ENCODE measurements around the gene YPEL1. TPM values are rescaled to one million over a fixed set of nuclear protein-coding genes. Genes with fewer than 3 reads are reported as not detected.
A peak's percentile ranks its signal among the peaks of the same experiment; 100 is the strongest.

Gene YPEL1
- total and polyA plus RNA-seq, 4 donors: 12.9 to 20.6 (median 17.1) TPM

GRCh38 chr22:21657020-21657359, 78.6 kb downstream of the YPEL1 start:
- WGBS (ENCODE audit: insufficient coverage): 17% methylated on average over 17 of the region's 17 CpGs
- no peak for DNase-seq (ENCODE audit: low read depth in 4 of 6, low spot score in 6 of 6)
- H3K27ac ChIP-seq (ENCODE audit: low read depth, low read length): no peak overlapping the region

GRCh38 chr22:21652547-21653545, 82.7 kb downstream of the YPEL1 start:
- no peak for DNase-seq (ENCODE audit: low read depth in 4 of 6, low spot score in 6 of 6)
- Histone ChIP-seq H3K4me1 (ENCODE audit: control insufficient read depth, insufficient read depth, low read length) (peaks cover 28% of the 10 kb centered on the region), H3K27ac (ENCODE audit: low read depth, low read length) (peak overlapping the region; percentile 40), H3K9me3 (ENCODE audit: control insufficient read depth, insufficient read depth, low read length) (no peaks in the 10 kb centered on the region), H3K27me3 (ENCODE audit: control insufficient read depth, insufficient read depth, low read length) (peaks cover 2% of the 10 kb centered on the region), H3K4me3 (ENCODE audit: low read depth, low read length) (peak overlapping the region; percentile 79), H3K36me3 (ENCODE audit: control insufficient read depth, insufficient read depth, low read length) (peaks cover 25% of the 10 kb centered on the region)
- WGBS (ENCODE audit: insufficient coverage): 3% methylated on average over 35 of the region's 40 CpGs

More at GRCh38 chr22:21657020-21657359, 78.6 kb downstream of the YPEL1 start:
- H3K9me3 ChIP-seq (ENCODE audit: control insufficient read depth, insufficient read depth, low read length): no peaks in the 10 kb centered on the region
- H3K4me1 ChIP-seq (ENCODE audit: control insufficient read depth, insufficient read depth, low read length): peaks cover 23% of the 10 kb centered on the region
- H3K27me3 ChIP-seq (ENCODE audit: control insufficient read depth, insufficient read depth, low read length): peaks cover 5% of the 10 kb centered on the region
- no peak overlapping the region for H3K4me3 ChIP-seq (ENCODE audit: low read depth, low read length)
- peaks cover 14% of the 10 kb centered on the region for H3K36me3 ChIP-seq (ENCODE audit: control insufficient read depth, insufficient read depth, low read length)

- H3K27ac ChIP-seq (ENCODE audit: low read depth, low read length): peak overlapping the region; percentile 40
- H3K4me1 ChIP-seq (ENCODE audit: control insufficient read depth, insufficient read depth, low read length): peaks cover 25% of the 10 kb centered on the region
- H3K9me3 ChIP-seq (ENCODE audit: control insufficient read depth, insufficient read depth, low read length): no peaks in the 10 kb centered on the region
- no peaks in the 10 kb centered on the region for H3K27me3 ChIP-seq (ENCODE audit: control insufficient read depth, insufficient read depth, low read length)
- peak; percentile 75 to 97 (median 86) for DNase-seq (ENCODE audit: low read depth in 4 of 6, low spot score in 6 of 6)
- WGBS (ENCODE audit: insufficient coverage): under 1% methylated on average over 44 of the region's 44 CpGs
- H3K36me3 ChIP-seq (ENCODE audit: control insufficient read depth, insufficient read depth, low read length): peaks cover 25% of the 10 kb centered on the region
- H3K4me3 ChIP-seq (ENCODE audit: low read depth, low read length): peak overlapping the region; percentile 79
Measured at GRCh38 chr22:21652010-21652546, 83.5 kb downstream of the YPEL1 start.

- no peaks in the 10 kb centered on the region for H3K9me3 ChIP-seq (ENCODE audit: control insufficient read depth, insufficient read depth, low read length)
- no peaks in the 10 kb centered on the region for H3K27me3 ChIP-seq (ENCODE audit: control insufficient read depth, insufficient read depth, low read length)
- H3K4me1 ChIP-seq (ENCODE audit: control insufficient read depth, insufficient read depth, low read length): peaks cover 25% of the 10 kb centered on the region
- WGBS (ENCODE audit: insufficient coverage): 0% methylated on average over 20 of the region's 29 CpGs
- H3K36me3 ChIP-seq (ENCODE audit: control insufficient read depth, insufficient read depth, low read length): peaks cover 25% of the 10 kb centered on the region
- DNase-seq (ENCODE audit: low read depth in 4 of 6, low spot score in 6 of 6): no peak
- no peak overlapping the region for H3K27ac ChIP-seq (ENCODE audit: low read depth, low read length)
- H3K4me3 ChIP-seq (ENCODE audit: low read depth, low read length): peak overlapping the region; percentile 79
Measured at GRCh38 chr22:21651521-21652009, 84.0 kb downstream of the YPEL1 start.

GRCh38 chr22:21650823-21651520, 84.6 kb downstream of the YPEL1 start:
- peak in 1 of 6 donors; percentile 86 for DNase-seq (ENCODE audit: low read depth in 4 of 6, low spot score in 6 of 6)
- Histone ChIP-seq H3K36me3 (ENCODE audit: control insufficient read depth, insufficient read depth, low read length) (peaks cover 28% of the 10 kb centered on the region), H3K4me1 (ENCODE audit: control insufficient read depth, insufficient read depth, low read length) (peaks cover 25% of the 10 kb centered on the region), H3K4me3 (ENCODE audit: low read depth, low read length) (peak overlapping the region; percentile 79), H3K27ac (ENCODE audit: low read depth, low read length) (no peak overlapping the region), H3K9me3 (ENCODE audit: control insufficient read depth, insufficient read depth, low read length) (no peaks in the 10 kb centered on the region), H3K27me3 (ENCODE audit: control insufficient read depth, insufficient read depth, low read length) (no peaks in the 10 kb centered on the region)
- WGBS (ENCODE audit: insufficient coverage): 0% methylated on average over 5 of the region's 6 CpGs

GRCh38 chr22:21650280-21650679, 85.3 kb downstream of the YPEL1 start:
- H3K9me3 ChIP-seq (ENCODE audit: control insufficient read depth, insufficient read depth, low read length): no peaks in the 10 kb centered on the region
- peaks cover 30% of the 10 kb centered on the region for H3K36me3 ChIP-seq (ENCODE audit: control insufficient read depth, insufficient read depth, low read length)
- peaks cover 25% of the 10 kb centered on the region for H3K4me1 ChIP-seq (ENCODE audit: control insufficient read depth, insufficient read depth, low read length)
- H3K4me3 ChIP-seq (ENCODE audit: low read depth, low read length): no peak overlapping the region
- no peak overlapping the region for H3K27ac ChIP-seq (ENCODE audit: low read depth, low read length)
- DNase-seq (ENCODE audit: low read depth in 4 of 6, low spot score in 6 of 6): no peak
- H3K27me3 ChIP-seq (ENCODE audit: control insufficient read depth, insufficient read depth, low read length): no peaks in the 10 kb centered on the region
- 74% methylated on average over 3 of the region's 7 CpGs for WGBS (ENCODE audit: insufficient coverage)

Small RNAs within 50 kb of the gene (small RNA-seq; reads per million reads assigned to genes)
- gene MIR301B (ENCODE audit: low replicate concordance) (4.8 reads per million, percentile 94 among the genes with 10 or more reads in this experiment), gene RN7SL280P (ENCODE audit: low replicate concordance) (not detected)

Other genes starting within 250 kb of the YPEL1 start
- under 1 TPM; 0.30 to 0.39 TPM for gene RIMBP3C, start 184.3 kb downstream of the YPEL1 start, total RNA-seq
- gene RIMBP3C, start 184.3 kb downstream of the YPEL1 start, polyA plus RNA-seq (ENCODE audit: insufficient read length in 2 of 2): under 1 TPM; 0.70 to 0.83 TPM
- 10 to 100 TPM; 34.1 to 46.6 TPM for gene UBE2L3, start 168.1 kb downstream of the YPEL1 start, total RNA-seq
- gene UBE2L3, start 168.1 kb downstream of the YPEL1 start, polyA plus RNA-seq (ENCODE audit: insufficient read length in 2 of 2): 10 to 100 TPM; 67.9 to 75.3 TPM
- 1 to 10 TPM; 5.0 to 10.0 TPM for gene YDJC, start 105.8 kb downstream of the YPEL1 start, total RNA-seq
- 10 to 100 TPM; 17.0 to 17.6 TPM for gene YDJC, start 105.8 kb downstream of the YPEL1 start, polyA plus RNA-seq (ENCODE audit: insufficient read length in 2 of 2)
- under 1 TPM; 0.20 to 0.28 TPM for gene CCDC116, start 103.0 kb downstream of the YPEL1 start, total RNA-seq
- 1 to 10 TPM in 1 of 2 donors, under 1 TPM in 1; 0.63 to 1.1 TPM for gene CCDC116, start 103.0 kb downstream of the YPEL1 start, polyA plus RNA-seq (ENCODE audit: insufficient read length in 2 of 2)
- 10 to 100 TPM in 1 of 2 donors, 1 to 10 TPM in 1; 6.9 to 14.1 TPM for gene SDF2L1, start 93.5 kb downstream of the YPEL1 start, total RNA-seq
- 10 to 100 TPM; 16.6 to 21.9 TPM for gene SDF2L1, start 93.5 kb downstream of the YPEL1 start, polyA plus RNA-seq (ENCODE audit: insufficient read length in 2 of 2)
- 10 to 100 TPM; 17.1 to 30.5 TPM for gene PPIL2, start 69.8 kb downstream of the YPEL1 start, total RNA-seq
- 10 to 100 TPM; 43.6 to 51.5 TPM for gene PPIL2, start 69.8 kb downstream of the YPEL1 start, polyA plus RNA-seq (ENCODE audit: insufficient read length in 2 of 2)
- gene MAPK1, start 131.9 kb upstream of the YPEL1 start, total RNA-seq: 100 to 1,000 TPM in 1 of 2 donors, 10 to 100 TPM in 1; 87.7 to 133 TPM
- 100 to 1,000 TPM; 138 to 183 TPM for gene MAPK1, start 131.9 kb upstream of the YPEL1 start, polyA plus RNA-seq (ENCODE audit: insufficient read length in 2 of 2)
- gene PPM1F, start 217.1 kb upstream of the YPEL1 start, total RNA-seq: 10 to 100 TPM; 22.6 to 34.9 TPM
- 10 to 100 TPM; 29.1 to 31.4 TPM for gene PPM1F, start 217.1 kb upstream of the YPEL1 start, polyA plus RNA-seq (ENCODE audit: insufficient read length in 2 of 2)
- 10 to 100 TPM; 11.5 to 22.9 TPM for gene TOP3B, start 247.0 kb upstream of the YPEL1 start, total RNA-seq
- 10 to 100 TPM; 20.8 to 25.8 TPM for gene TOP3B, start 247.0 kb upstream of the YPEL1 start, polyA plus RNA-seq (ENCODE audit: insufficient read length in 2 of 2)

Measured in spinal cord (tissue), 10 donors.